Measurements from ENCODE around the gene ACER1.
"Not testable (repeated sequence)": the region's sequence is repeated elsewhere in the genome, so short reads cannot be mapped to it uniquely, and the experiment has no call there.

The ACER1 gene

DNA sequence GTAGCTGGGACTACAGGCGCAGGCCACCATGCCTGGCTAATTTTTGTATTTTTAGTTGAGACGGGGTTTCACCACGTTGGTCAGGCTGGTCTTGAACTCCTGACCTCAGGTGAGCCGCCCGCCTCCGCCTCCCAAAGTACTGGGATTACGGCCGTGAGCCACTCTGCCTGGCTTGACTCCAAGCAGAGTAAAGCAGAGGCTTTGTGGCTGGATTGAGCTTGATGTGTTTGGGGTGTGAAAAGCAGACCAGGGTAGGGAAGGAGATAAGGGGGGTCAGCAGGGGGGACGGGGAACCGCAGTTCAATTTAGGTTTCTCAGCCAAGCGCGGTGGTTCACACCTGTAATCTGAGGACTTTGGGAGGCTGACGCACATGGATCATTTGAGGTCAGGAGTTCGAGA is 23.8 kb upstream of the ACER1 start:
- DNase-seq (ENCODE audit: low read depth) = no peak

DNA sequence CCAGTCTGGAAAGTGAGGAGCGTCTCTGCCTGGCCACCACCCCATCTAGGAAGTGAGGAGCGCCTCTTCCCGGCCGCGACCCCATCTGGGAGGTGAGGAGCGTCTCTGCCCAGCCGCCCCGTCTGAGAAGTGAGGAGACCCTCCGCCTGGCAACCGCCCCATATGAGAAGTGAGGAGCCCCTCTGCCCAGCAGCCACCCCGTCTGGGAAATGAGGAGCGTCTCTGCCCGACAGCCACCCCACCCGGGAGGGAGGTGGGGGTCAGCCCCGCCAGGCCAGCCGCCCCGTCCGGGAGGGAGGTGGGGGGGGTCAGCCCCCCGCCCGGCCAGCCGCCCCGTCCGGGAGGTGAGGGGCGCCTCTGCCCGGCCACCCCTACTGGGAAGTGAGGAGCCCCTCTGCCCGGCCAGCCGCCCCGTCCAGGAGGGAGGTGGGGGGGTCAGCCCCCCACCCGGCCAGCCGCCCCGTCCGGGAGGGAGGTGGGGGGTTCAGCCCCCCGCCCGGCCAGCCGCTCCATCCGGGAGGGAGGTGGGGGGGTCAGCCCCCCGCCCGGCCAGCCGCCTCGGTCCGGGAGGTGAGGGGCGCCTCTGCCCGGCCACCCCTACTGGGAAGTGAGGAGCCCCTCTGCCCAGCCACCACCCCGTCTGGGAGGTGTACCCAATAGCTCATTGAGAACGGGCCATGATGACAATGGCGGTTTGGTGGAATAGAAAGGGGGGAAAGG is 22.1 kb upstream of the ACER1 start:
- DNase-seq (ENCODE audit: low read depth) = not testable (repeated sequence)

DNA sequence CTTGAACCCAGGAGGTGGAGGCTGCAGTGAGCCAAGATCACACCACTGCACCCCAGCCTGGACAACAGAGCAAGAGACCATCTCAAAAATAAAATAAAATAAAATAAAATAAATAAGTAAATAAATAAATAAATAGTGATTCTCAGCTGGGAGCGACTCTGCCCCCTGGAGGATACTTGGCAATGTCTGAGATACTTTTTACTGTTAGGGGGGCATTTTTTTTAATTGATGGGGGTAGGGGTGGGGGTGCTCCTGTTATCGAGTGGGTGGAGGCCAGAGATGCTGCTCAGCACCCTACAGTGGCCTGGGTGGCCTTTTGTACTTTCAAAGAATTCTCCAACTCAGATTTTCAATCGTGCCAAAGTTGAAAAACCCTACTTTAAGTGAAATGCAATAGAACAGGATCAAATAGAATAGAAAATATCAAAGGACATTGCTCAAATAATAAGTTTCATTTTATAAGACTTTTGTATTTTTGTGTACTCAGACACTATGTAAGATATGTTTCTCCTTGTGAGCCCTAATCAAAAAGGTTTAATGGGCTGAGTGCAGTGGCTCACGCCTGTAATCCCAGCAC is 20.8 kb upstream of the ACER1 start:
- DNase-seq (ENCODE audit: low read depth) = no peak

DNA sequence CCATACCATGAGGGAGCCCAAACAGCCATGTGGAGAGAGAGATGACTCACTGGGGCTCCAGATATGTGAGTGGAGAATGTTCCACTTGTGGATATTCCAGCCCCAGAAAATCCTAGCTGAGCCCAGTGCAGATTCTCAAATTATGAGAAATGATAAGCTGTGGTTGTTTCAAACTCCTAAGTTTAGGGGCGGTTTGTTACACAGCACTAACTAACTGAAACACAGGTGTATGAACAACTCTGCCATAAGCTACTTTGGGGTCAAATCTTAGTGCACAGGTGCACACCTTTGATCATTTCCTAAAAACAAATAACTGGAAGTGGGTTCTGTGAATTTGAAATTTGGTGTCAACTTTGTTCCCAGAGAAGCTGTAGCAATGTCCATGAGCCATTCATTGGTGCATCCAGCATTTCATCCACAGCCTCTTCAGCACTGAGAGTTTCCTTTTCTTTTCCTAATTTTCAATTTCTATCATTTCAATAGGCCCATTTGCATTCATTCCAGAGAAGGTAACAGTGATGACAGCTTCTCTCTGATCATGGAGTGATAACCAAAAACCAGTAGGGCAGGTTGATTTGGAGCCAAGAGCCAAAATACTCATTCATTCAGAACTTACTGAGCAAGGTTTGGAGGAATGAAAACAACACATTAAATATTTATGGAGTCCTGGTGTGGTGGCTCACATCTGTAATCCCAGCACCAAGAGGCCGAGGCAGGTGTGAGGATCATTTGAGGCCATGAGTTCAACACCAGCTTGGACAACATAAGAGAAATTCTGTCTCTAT is 19.2 kb upstream of the ACER1 start:
- no peak for DNase-seq (ENCODE audit: low read depth)

DNA sequence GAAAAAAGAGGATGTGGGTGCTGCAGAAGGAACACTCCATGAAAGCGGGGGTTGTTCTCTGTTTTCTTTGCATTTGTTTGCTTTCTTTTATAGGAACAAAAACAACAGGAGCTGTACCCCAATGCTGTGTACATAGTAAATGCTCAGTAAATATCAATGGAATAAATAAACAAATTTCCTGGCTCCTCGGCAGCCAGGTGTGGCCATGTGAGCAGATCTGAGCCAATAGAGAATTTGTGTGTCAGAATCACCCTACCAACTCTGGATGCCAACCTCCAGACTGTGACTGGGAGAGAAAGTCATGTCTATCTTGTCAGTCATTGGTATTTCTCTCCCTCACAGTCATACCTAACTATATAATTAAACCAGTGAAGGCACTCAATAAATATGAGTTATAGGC is 17.3 kb upstream of the ACER1 start:
- no peak for DNase-seq (ENCODE audit: low read depth)

DNA sequence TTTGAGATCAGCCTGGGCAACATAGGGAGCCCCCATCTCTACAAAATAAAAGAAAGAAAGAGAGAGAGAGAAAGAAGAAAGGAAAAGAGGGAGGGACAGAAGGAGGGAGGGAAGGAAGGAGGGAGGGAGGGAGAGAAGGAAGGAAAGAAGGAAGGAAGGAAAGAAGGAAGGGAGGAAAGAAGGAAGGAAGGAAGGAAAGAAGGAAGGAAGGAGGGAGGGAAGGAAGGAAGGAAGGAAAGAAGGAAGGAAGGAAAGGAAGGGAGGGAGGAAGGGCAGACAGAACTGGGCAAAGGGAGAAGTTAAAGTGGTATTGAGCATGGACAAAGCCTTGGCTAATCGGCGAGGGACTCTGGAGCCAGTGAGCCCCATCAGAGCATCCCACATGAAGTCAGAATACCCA is 15.9 kb upstream of the ACER1 start:
- not testable (repeated sequence) for DNase-seq (ENCODE audit: low read depth)

DNA sequence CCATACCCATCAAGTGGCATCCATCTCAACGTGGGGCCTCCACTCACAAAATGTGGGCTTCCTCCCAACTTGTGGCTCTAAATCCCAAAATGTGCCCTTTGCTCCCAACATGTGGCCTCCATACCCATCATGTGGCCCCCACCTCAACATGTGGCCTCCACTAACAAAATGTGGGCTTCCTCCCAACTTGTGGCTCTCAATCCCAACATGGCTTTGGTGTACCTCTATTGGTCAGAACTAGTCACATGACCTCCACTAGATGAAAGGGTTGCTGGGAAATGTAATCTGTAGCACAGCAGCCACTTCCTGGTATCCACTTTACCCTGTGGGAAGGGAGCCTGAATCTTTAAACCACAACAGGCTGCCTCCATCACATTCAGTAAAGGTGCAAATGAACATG is 10.1 kb upstream of the ACER1 start:
- no peak for DNase-seq (ENCODE audit: low read depth)

DNA sequence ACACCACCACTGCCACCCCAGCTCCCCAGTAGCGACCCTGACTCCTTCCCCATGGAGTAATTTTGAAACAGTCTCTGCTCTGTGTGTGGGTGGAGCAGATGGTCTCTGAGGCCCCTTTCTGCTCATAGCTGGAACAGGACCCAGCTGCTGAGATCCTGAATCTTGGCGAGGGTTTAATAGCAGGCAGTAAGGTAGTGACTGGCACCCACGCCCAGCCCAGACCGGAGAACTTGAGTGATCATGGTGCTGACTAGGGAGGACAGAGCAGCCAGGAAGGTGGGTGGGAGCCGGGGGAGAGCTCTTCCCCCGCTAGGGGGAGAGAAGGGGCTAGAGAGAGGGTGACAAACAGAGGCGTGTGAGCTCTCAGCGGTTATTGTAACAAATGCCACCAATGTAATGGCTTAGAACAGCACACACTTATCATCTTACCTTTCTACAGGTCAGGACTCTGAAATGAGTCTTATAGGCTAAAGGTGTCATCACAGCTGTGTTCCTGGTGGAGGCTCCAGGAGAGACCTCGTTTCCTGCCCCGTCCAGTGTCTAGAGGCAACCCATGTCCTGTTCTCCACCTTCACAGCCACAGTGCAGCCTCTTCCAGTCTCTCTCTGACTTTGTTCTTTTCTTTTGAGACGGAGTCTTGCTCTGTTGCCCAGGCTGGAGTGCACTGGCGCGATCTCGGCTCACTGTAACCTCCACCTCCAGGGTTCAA is 7.2 kb upstream of the ACER1 start:
- DNase-seq (ENCODE audit: low read depth) = no peak

DNA sequence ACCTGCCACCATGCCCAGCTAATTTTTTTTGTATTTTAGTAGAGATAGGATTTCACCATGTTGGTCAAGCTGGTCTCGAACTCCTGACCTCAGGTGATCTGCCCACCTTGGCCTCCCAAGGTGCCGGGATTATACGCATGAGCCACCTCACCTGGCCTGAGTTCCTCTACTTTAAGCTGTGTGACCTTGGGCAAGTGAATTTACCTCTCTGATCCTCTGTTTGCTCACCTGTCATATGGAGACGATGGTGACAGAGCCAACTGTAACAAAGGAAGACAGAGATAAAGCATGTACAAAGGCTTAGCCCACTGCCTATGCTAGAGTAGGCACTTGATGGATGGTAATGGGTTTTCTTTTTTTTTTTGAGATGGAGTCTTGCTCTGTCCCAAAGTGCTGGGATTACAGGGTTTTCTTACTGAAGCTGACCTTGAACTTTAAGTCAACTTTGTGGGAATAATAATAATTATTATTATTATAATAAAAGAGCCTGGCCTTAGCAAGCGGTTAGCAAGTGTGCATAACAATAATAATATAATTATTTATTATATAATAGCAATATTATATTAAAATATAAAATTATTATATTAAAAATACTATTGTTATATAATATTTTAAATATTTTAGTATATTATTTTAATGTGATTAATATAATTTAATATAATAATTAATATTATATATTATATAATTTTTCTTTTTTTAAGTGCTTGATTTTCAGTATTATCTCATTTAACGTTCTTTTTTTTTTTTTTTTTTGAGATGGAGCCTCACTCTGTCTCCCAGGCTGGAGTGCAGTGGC is 1.3 kb upstream of the ACER1 start:
- DNase-seq (ENCODE audit: low read depth) = no peak

DNA sequence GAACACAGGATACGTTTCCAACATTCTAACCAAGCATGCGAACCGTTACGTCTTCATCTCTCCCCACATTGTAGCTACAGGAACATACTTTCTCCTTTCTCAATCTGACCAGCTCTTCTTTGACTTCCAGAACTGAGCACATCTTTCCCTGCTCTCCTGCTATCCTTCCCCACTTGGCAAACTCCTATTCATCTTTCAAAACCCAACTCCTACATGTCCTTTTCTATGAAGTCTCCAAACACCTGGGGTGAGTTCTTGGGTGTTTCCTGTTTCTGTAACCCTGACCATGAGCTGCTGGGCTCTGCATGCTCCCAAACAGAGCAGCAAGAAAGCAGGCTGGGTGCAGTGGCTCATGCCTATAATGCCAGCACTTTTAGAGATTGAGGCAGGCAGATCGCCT is 6.6 kb downstream of the ACER1 start:
- DNase-seq (ENCODE audit: low read depth) = no peak

DNA sequence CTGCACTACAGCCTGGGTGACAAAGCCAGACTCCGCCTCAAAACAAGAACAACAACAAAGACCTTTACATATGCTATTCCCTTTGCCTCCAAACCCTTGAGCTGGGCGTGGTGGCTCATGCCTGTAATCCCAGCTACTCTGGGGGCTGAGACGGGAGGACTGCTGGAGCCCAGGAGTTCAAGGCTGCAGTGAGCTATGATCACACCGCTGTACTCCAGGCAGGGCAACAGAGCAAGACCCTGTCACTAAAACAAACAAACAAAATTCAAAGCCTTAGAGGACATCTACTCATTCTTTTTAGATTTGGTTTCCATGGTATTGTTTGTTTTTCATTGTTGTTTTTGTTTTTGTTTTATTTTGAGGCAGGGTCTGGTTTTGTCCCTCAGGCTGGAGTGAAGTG is 7.8 kb downstream of the ACER1 start:
- no peak for DNase-seq (ENCODE audit: low read depth)

DNA sequence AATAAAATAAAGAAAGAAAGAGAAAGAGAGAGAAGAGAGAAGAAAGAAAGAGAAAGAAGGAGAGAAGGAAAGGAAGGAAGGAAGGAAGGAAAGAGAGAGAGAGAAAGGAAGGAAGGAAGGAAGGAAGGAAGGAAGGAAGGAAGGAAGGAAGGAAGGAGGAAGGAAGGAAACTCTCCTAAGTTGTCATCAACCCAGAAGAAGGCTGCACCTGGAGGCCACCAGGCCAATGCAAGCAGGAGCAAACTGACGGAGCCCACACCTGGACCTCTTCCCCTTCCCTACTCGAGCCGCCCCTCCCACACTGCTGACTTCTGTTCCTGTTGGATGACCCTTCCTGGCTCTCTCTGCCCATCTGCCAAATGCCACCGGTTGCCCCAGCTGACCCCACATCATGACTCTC is 8.7 kb downstream of the ACER1 start:
- no peak for DNase-seq (ENCODE audit: low read depth)

DNA sequence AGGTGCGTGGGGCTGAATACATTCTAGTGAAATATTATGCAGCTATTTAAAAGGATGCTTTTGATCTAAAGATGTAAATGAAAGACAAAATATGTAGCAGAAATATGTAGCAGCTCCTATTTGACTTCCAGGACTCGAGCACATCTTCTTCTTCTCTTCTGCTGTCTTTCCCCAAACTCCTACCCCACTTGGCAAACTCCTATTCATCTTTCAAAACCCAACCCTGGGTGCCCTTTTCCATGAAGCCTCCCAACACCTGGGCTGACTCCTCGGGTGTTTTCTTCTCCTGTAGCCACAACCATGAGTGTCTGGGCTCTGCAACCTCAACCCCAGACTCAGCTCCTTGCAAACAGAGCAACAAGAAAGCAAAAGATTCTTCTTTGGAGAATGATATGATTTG is 11.1 kb downstream of the ACER1 start:
- DNase-seq (ENCODE audit: low read depth) = no peak

DNA sequence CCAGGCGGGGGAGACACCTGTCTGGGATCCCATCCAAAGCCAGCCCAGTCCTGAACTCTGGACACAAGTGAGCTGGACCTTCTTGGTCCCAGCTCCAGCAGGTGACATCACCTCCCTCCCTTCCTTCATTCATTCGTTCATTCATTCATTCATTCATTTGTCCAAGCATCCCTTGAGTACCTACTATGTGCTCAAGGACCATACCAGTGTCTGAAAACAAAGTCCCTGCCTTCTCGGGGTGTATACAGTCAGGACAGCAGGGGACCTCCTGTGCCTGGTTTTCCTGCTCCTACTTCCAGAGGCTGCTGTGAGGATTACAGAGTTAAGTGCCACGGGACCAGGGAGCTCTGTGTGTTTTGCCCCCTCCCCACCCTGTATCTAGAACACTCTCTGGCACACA is 14.0 kb downstream of the ACER1 start:
- no peak for DNase-seq (ENCODE audit: low read depth)

DNA sequence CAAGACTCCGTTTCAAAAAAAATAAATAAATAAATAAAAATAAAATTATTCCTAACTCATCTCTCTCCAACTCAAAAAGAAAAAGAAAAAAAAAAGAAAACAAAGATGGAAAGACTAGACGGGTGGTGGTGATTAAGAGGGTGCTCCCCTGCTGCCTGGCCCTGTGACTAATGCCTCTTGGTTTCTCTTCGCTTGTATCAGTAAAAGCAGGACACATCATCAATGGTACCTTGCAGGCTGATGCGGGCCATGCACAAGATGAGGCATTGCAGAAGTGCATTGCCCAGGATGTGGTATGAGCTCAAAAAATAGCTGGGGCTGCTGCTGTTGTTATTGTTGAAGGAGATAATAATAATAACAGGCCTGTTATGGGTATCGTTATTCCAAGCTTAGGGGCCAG is 14.6 kb downstream of the ACER1 start:
- DNase-seq (ENCODE audit: low read depth) = no peak

DNA sequence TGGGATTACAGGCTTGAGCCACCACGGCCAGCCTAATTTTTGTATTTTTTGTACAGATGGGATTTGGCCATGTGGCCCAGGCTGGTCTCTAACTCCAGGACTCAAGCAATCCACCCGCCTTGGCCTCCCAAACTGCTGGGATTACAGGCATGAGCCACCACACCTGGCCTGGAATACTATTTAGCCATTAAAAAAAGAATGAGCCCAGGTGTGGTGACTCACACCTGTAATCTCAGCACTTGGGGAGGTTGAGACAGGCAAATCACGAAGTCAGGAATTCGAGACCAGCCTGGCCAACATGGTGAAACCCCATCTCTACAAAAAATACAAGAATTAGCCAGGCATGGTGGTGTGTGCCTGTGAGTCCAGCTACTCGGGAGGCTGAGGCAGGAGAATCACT is 17.8 kb downstream of the ACER1 start:
- not testable (repeated sequence) for DNase-seq (ENCODE audit: low read depth)

DNA sequence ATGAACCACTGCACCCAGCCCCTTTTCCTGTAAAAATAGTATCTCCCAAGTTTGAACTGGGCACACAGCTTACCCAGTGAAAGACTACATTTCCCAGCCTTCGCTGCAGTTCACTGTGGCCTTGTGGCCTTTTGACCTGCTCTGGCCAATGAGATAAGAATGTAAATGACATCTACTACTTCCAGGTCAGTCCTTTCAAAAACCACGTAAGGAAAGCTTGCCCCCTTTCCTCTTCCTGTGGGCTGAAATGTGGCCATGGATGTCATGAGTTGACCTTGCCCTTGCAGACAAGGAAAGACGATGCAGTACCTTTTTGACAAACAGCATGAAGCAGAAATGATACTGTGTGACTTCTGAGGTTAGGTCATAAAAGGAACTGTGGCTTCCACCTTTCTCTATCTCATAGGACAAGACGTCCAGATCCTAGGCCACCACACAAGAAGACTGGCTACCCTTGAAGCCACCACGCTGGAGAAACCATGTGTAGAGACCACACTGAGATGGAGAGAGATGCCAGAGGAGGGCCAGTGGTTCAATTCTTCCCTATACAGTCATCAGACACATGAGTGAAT is 19.9 kb downstream of the ACER1 start:
- DNase-seq (ENCODE audit: low read depth) = no peak

DNA sequence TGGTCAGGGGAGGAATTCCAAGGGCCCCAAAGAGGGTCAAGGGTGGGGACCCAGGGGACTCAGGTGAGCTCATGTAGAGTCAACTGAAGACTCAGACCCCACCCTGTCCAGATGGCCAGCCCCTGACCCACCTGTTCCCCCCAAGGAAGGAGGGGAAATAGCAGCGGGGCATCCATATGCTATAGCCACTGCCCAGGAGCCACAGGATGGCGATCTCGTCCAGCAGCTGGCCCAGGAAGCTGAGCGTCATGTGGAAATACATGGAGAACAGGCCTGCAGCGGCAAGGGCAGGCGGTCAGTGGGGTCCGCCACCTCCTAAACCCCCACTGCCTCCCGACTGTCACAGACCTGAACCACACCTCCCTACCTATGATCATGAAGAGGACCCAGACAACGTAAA is 21.4 kb downstream of the ACER1 start:
- no peak for DNase-seq (ENCODE audit: low read depth)

DNA sequence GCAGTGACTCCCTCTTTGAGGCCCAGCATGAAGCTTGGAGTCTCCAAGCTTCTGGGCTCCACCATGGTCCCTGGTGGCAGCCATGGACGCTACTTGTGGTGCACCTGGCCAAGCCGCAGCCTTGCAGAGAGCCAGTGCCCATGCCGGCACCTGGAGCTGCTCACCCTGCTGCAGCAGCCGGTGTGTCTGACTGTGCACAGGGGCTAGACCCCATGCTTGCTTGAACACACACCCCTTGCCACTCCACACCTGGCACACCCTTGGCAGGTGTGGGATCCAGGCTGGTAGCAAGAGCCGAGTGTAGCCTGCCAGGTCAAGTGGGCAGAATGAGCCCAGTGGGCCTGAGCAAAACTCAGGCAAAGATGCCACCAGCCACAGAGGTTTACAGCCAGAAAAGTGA is 35.0 kb downstream of the ACER1 start:
- no peak for DNase-seq (ENCODE audit: low read depth)

DNA sequence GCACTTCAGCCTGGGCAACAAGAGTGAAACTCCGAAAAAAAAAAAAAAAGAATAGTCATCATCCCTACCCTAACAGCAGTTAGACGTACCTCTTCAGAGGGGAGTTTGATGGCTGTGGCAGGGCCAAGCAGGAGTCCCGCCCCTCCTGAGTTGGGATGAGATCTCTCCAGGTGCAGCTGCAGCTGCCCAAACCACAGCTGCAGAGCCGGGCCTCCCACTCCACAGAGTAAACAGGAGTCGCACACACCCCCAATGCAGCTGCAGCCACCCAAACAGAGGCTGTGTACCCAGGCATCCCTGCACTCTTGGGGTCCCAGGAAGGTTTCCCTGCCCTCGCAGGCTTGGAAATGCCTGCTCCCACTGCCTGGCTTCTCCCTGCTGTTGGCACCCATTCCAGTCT is 36.2 kb downstream of the ACER1 start:
- DNase-seq (ENCODE audit: low read depth) = no peak

DNA sequence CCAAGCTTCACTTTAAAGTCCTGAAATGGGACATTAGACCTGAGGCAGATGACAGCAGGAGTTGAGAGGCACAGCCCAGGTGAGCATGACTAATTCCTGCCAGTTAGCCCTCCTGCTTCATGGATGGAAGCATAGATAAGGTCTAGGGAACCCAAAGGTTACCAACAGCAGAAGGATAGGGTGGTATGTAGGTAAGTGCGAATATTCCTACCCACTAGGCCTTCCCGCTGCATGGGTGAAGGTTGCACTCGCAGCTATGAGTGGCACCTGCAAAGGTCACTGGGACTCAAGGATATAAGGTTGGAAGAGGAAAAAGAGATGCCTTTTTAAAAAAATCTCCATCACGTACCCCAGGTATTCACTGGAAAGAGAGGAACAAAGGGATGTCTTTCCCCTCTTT is 41.4 kb downstream of the ACER1 start:
- DNase-seq (ENCODE audit: low read depth) = no peak

DNA sequence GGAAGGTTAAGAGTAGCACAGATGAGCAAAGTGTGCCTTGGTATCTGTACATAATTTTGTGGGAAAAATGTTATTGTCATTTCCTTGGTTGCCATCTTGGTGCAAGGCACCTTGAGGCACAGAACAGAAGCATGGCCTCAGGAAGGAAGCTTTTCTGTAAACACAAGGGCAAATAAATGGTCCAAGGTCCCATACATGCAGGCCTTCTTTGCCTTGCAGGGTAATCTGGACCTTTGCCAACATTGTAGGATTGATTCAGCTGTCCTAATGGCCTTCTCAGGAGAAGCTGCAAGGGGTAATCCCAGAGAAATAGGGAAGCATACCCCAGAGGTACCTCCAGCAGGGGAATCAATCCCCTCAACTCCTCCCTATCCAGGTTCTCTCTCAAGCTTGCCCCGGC is 44.7 kb downstream of the ACER1 start:
- DNase-seq (ENCODE audit: low read depth) = no peak
